ENCODE measurements around the gene RNF150. TPM values are rescaled to one million over a fixed set of nuclear protein-coding genes. Genes with fewer than 3 reads are reported as not detected.

Gene RNF150
- total and polyA plus RNA-seq, 3 donors from 2014 or later = 4.7 to 7.8 (median 6.5) TPM

GRCh38 chr4:140935254-140935653, 198.0 kb downstream of the RNF150 start:
- no peak for TF ChIP-seq POLR2A (IDR thresholded peaks at IDR 0.05)
- TF ChIP-seq CTCF (IDR thresholded peaks at IDR 0.05) = no peak
- Histone ChIP-seq H3K9me3 (no peaks in the 10 kb centered on the region), H3K36me3 (ENCODE audit: low read depth, missing control alignments) (no peaks in the 10 kb centered on the region), H3K27ac (no peak overlapping the region), H3K27me3 (no peaks in the 10 kb centered on the region), H3K4me3 (no peak overlapping the region), H3K4me1 (peaks cover 4% of the 10 kb centered on the region)
- intact Hi-C loops (cut with DNase I; ENCODE audit: low total_unique reads) = no loop called here
- DNase-seq = peak; percentile 54
- WGBS, 2 donors = 27 to 33% methylated on average over 4 of the region's 4 CpGs

GRCh38 chr4:140932501-140933045, 200.7 kb downstream of the RNF150 start:
- no peak overlapping the region for H3K27ac ChIP-seq
- 95 to 96% methylated on average over 2 of the region's 2 CpGs for WGBS, 2 donors
- no peaks in the 10 kb centered on the region for H3K36me3 ChIP-seq (ENCODE audit: low read depth, missing control alignments)
- H3K27me3 ChIP-seq = no peaks in the 10 kb centered on the region
- intact Hi-C loops (cut with DNase I; ENCODE audit: low total_unique reads) = no loop called here
- no peak for TF ChIP-seq POLR2A (IDR thresholded peaks at IDR 0.05)
- TF ChIP-seq CTCF (IDR thresholded peaks at IDR 0.05) = no peak
- DNase-seq = no peak
- H3K4me3 ChIP-seq = no peak overlapping the region
- H3K9me3 ChIP-seq = no peaks in the 10 kb centered on the region
- H3K4me1 ChIP-seq = peaks cover 4% of the 10 kb centered on the region

GRCh38 chr4:140931911-140932310, 201.4 kb downstream of the RNF150 start:
- TF ChIP-seq CTCF (IDR thresholded peaks at IDR 0.05) (no peak), POLR2A (IDR thresholded peaks at IDR 0.05) (no peak)
- DNase-seq = no peak
- Histone ChIP-seq H3K9me3 (no peaks in the 10 kb centered on the region), H3K4me3 (no peak overlapping the region), H3K4me1 (peaks cover 4% of the 10 kb centered on the region), H3K27ac (no peak overlapping the region), H3K27me3 (no peaks in the 10 kb centered on the region), H3K36me3 (ENCODE audit: low read depth, missing control alignments) (no peaks in the 10 kb centered on the region)
- WGBS, 2 donors = 82% methylated on average over 2 of the region's 2 CpGs
- intact Hi-C loops (cut with DNase I; ENCODE audit: low total_unique reads) = no loop called here

GRCh38 chr4:140930557-140930956, 202.7 kb downstream of the RNF150 start:
- H3K36me3 ChIP-seq (ENCODE audit: low read depth, missing control alignments) = no peaks in the 10 kb centered on the region
- intact Hi-C loops (cut with DNase I; ENCODE audit: low total_unique reads) = no loop called here
- DNase-seq = no peak

More at GRCh38 chr4:140930557-140930956, 202.7 kb downstream of the RNF150 start:
- 76 to 85% methylated on average over 7 of the region's 7 CpGs for WGBS, 2 donors
- Histone ChIP-seq H3K4me1 (peaks cover 4% of the 10 kb centered on the region), H3K4me3 (no peak overlapping the region), H3K27ac (no peak overlapping the region), H3K27me3 (no peaks in the 10 kb centered on the region), H3K9me3 (no peaks in the 10 kb centered on the region)
- TF ChIP-seq CTCF (IDR thresholded peaks at IDR 0.05) = no peak
